Fibroblast of skin of right biceps (primary cell): ENCODE data around the gene RBM45.

Experiments used
- DNase-seq: peaks from one replicate; pipeline ENCODE4 v3.0.0-alpha.2; 2013

The RBM45 gene

DNA sequence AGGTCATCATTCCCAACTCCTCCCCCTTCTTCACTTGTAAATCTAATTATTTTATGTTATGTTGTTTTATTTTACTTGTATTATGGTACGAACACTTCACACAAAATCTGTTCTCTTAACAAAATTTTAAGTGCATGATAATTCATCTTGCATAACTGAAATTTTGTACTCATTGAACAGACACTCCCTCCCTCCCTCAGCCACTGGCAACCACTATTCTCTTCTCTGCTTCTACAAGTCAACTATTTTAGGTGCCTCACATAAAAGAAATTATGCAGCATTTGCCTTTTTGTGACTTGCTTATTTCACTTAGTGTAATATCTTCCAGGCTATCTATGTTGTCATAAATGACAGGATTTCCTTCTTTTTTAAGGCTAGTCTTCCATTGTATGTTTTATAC is 51.7 kb downstream of the RBM45 start:
- no peak for DNase-seq

DNA sequence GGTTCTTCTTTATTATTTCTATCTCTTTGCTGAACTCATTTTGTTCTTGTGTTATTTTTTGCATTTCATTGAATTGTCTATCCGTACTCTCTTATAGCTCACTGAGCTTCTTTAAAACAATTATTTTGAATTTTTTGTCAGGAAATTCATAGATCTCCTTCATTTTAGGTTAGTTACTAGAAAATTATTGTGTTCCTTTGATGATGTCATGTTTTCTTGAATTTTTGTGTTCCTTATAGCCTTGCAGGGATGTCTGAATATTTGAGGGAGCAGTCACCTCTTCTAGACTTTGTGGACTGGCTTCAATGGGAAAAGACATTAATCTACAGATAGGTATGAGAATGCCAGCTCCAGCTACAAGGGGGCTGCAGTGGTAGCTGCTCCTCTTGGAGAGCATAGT is 61.4 kb downstream of the RBM45 start:
- peak; percentile 36 for DNase-seq

DNA sequence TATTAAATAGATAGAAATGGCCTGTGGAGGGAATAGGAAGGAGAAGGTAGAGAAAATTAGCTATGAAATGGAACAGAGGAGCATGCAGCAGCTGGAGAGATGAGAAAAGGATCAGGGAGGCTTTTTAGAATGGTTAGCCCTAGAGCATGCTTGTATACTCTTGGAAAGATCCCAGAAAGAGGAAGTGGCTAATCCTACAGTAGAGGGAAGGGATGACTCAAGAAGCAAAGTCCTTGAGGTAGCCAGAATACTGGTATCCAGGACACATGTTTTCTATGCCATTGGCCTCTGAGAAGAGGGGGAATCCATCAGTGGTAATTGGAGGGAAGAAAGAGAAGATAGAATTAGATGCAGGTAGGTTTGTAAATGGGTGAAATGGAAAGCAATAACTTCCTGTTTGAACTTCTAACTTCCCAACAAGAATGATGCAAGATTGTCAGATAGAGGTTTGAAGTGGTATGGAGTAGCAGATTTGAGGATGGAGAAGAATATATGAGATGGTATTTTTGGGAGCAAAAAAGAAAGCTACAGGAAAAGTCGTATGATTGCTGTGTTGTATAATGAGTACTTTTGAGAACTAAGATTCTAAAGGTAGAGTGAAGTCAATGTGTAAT is 64.9 kb downstream of the RBM45 start:
- DNase-seq: peak; percentile 59
